Mesenchymal stem cell (in vitro differentiated cells and primary cell): ENCODE measurements around the gene ANO7.

Experiments
- DNase-seq: peaks from one replicate; pipeline ENCODE4 v3.0.0-alpha.2; 2013
- H2AFZ ChIP-seq: one replicate; pipeline ENCODE4 v1.6.1; 2013; ENCODE audit warnings: low read depth, mild to moderate bottlenecking, control low read depth, inconsistent platforms, low read length, moderate library complexity
- H2AK5ac ChIP-seq: 2 replicates; pipeline ENCODE4 v1.6.1; 2013; ENCODE audit warnings: low read length, moderate library complexity, mild to moderate bottlenecking, inconsistent platforms; ENCODE audit not compliant: severe bottlenecking
- H2BK120ac ChIP-seq: one replicate; pipeline ENCODE4 v1.6.1; 2013; ENCODE audit warnings: low read depth, mild to moderate bottlenecking, inconsistent platforms, low read length, moderate library complexity
- H2BK12ac ChIP-seq, 2 experiments: one replicate each; pipeline ENCODE4 v1.6.1; 2013; ENCODE audit warnings: inconsistent platforms in 2 of 2, low read length in 2 of 2, mild to moderate bottlenecking in 2 of 2, moderate library complexity in 2 of 2, control low read depth in 1 of 2
- H2BK15ac ChIP-seq: one replicate; pipeline ENCODE4 v1.6.1; 2013; ENCODE audit warnings: mild to moderate bottlenecking, low read depth, inconsistent platforms; ENCODE audit not compliant: poor library complexity, severe bottlenecking
- H2BK5ac ChIP-seq: 2 replicates; pipeline ENCODE4 v1.6.1; 2013; ENCODE audit warnings: low read depth, mild to moderate bottlenecking, low read length, control low read depth, inconsistent platforms; ENCODE audit not compliant: poor library complexity, severe bottlenecking
- H3K14ac ChIP-seq, 2 experiments: one replicate each; pipeline ENCODE4 v1.6.1; 2013; ENCODE audit warnings: inconsistent platforms in 2 of 2, low read length in 2 of 2, control low read depth in 1 of 2, mild to moderate bottlenecking in 1 of 2, moderate library complexity in 1 of 2
- H3K18ac ChIP-seq, 2 experiments: one replicate each; pipeline ENCODE4 v1.6.1; 2013; ENCODE audit warnings: inconsistent platforms in 2 of 2, low read length in 2 of 2, control low read depth in 1 of 2, low read depth in 1 of 2, mild to moderate bottlenecking in 1 of 2
- H3K23ac ChIP-seq, 2 experiments: one replicate each; pipeline ENCODE4 v1.6.1; 2013; ENCODE audit warnings: inconsistent platforms in 2 of 2, low read length in 2 of 2, mild to moderate bottlenecking in 2 of 2, moderate library complexity in 2 of 2, control low read depth in 1 of 2
- H3K27ac ChIP-seq: 2 replicates; pipeline ENCODE4 v1.5.1; 2013; ENCODE audit warnings: mild to moderate bottlenecking, moderate library complexity, low read length, control low read depth, inconsistent platforms; ENCODE audit not compliant: poor library complexity, severe bottlenecking
- H3K27me3 ChIP-seq, 2 experiments: 2 replicates each; pipeline versions ENCODE4 v1.6.1 to v1.7.0; 2013; ENCODE audit warnings: low read length in 2 of 2, mild to moderate bottlenecking in 2 of 2, moderate library complexity in 2 of 2, control low read depth in 1 of 2, inconsistent platforms in 1 of 2; ENCODE audit not compliant: control insufficient read depth in 1 of 2, insufficient read depth in 1 of 2
- H3K36me3 ChIP-seq, 2 experiments: 2 replicates each; pipeline versions ENCODE4 v1.6.1 to v1.7.0; 2013; ENCODE audit warnings: low read length in 2 of 2, control low read depth in 1 of 2, inconsistent platforms in 1 of 2, low read depth in 1 of 2, mild to moderate bottlenecking in 1 of 2; ENCODE audit not compliant: insufficient read depth in 2 of 2, control insufficient read depth in 1 of 2
- H3K4ac ChIP-seq, 2 experiments: one replicate each; pipeline ENCODE4 v1.6.1; 2013; ENCODE audit warnings: inconsistent platforms in 2 of 2, low read length in 2 of 2, mild to moderate bottlenecking in 2 of 2, moderate library complexity in 2 of 2, control low read depth in 1 of 2, low read depth in 1 of 2
- H3K4me1 ChIP-seq: 2 replicates; pipeline ENCODE4 v1.6.1; 2013; ENCODE audit warnings: low read depth, low read length, control low read depth; ENCODE audit not compliant: control insufficient read depth, insufficient read depth
- H3K4me2 ChIP-seq: 2 replicates; pipeline ENCODE4 v1.6.1; 2013; ENCODE audit warnings: low read length, mild to moderate bottlenecking, inconsistent platforms; ENCODE audit not compliant: poor library complexity, severe bottlenecking
- H3K4me3 ChIP-seq, 2 experiments: 2 replicates each; pipeline versions ENCODE4 v1.5.1 to v1.7.0; 2013; ENCODE audit warnings: low read length in 2 of 2, mild to moderate bottlenecking in 2 of 2, control low read depth in 1 of 2, low read depth in 1 of 2; ENCODE audit not compliant: insufficient read depth in 1 of 2
- H3K79me1 ChIP-seq: replicated peaks from 2 replicates; pipeline ENCODE4 v1.6.1; 2013; ENCODE audit warnings: mild to moderate bottlenecking, control low read depth, low read length, inconsistent platforms; ENCODE audit not compliant: poor library complexity, severe bottlenecking
- H3K9ac ChIP-seq: 2 replicates; pipeline ENCODE4 v1.7.0; 2013; ENCODE audit warnings: mild to moderate bottlenecking, low read length, moderate library complexity
- H3K9me3 ChIP-seq: 2 replicates; pipeline ENCODE4 v1.7.0; 2013; ENCODE audit warnings: mild to moderate bottlenecking, low read length; ENCODE audit not compliant: control insufficient read depth
- H4K8ac ChIP-seq: one replicate; pipeline ENCODE4 v1.6.1; 2013; ENCODE audit warnings: inconsistent platforms, mild to moderate bottlenecking, low read length, moderate library complexity
- H4K91ac ChIP-seq: one replicate; pipeline ENCODE4 v1.6.1; 2013; ENCODE audit warnings: mild to moderate bottlenecking, low read length, inconsistent platforms
- WGBS: methylation state at CpG from one replicate; pipeline ENCODE4 v1.1.7; 2013; ENCODE audit warnings: mixed read lengths; 5-methylcytosine and 5-hydroxymethylcytosine counted together

ANO7 gene

GRCh38 chr2:241185961-241186360 lies 2.5 kb upstream of the ANO7 start:
- Histone ChIP-seq H3K79me1 (no peaks in the 10 kb centered on the region), H2AK5ac (no peak overlapping the region), H2BK12ac (no peak overlapping the region), H4K8ac (no peak overlapping the region), H3K9ac (no peak overlapping the region), H3K27me3 (peaks cover 7 to 22% of the 10 kb centered on the region in 2 experiments), H3K4me1 (peaks cover 3% of the 10 kb centered on the region), H2AFZ (no peak overlapping the region), H3K4me3 (no peak overlapping the region), H3K18ac (no peak overlapping the region), H3K4me2 (no peak overlapping the region), H2BK15ac (no peak overlapping the region), H3K9me3 (no peaks in the 10 kb centered on the region), H3K23ac (no peak overlapping the region), H2BK120ac (no peak overlapping the region), H3K14ac (no peak overlapping the region), H4K91ac (no peak overlapping the region), H3K36me3 (peaks cover 16 to 27% of the 10 kb centered on the region in 2 experiments), H2BK5ac (no peak overlapping the region), H3K27ac (no peak overlapping the region), H3K4ac (no peak overlapping the region)
- no peak for DNase-seq
- 90% methylated on average over 11 of the region's 11 CpGs for WGBS

GRCh38 chr2:241187101-241187917 lies 1.2 kb upstream of the ANO7 start:
- Histone ChIP-seq H3K4me3 (no peak overlapping the region), H3K79me1 (no peaks in the 10 kb centered on the region), H3K4me1 (peaks cover 3% of the 10 kb centered on the region), H2BK12ac (no peak overlapping the region), H3K27me3 (peaks cover 7 to 30% of the 10 kb centered on the region in 2 experiments), H3K14ac (no peak overlapping the region), H3K4me2 (no peak overlapping the region), H3K9me3 (no peaks in the 10 kb centered on the region), H3K4ac (no peak overlapping the region), H3K36me3 (peaks cover 8 to 16% of the 10 kb centered on the region in 2 experiments), H3K9ac (no peak overlapping the region), H4K91ac (no peak overlapping the region), H3K18ac (no peak overlapping the region), H2AFZ (no peak overlapping the region), H2AK5ac (no peak overlapping the region), H4K8ac (no peak overlapping the region), H3K27ac (no peak overlapping the region), H2BK120ac (no peak overlapping the region), H3K23ac (no peak overlapping the region), H2BK15ac (no peak overlapping the region), H2BK5ac (no peak overlapping the region)
- 64% methylated on average over 14 of the region's 14 CpGs for WGBS
- DNase-seq: no peak

DNA sequence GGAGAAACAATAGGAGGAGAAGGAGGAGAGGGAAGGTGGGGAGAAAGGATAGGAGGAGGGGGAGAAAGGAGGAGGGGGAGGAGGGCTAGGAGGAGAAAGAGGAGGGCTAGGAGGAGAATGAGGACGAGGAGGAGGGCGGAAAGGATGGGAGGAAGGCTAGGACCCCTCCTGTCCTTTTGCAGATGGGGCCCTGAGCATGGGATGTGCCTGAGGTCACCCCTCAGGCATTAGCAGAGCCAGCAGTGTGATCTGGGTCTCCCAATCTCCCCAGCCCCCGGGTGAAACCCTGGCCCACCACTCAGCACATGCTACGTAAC lies 601 bp upstream of the ANO7 start:
- Histone ChIP-seq H2AFZ (no peak overlapping the region), H4K91ac (no peak overlapping the region), H3K18ac (no peak overlapping the region), H3K9me3 (no peaks in the 10 kb centered on the region), H3K27me3 (peaks cover 7 to 30% of the 10 kb centered on the region in 2 experiments), H2BK15ac (no peak overlapping the region), H3K23ac (no peak overlapping the region), H2AK5ac (no peak overlapping the region), H3K79me1 (no peaks in the 10 kb centered on the region), H3K4me3 (no peak overlapping the region), H3K27ac (no peak overlapping the region), H3K14ac (no peak overlapping the region), H3K4me1 (peaks cover 3% of the 10 kb centered on the region), H4K8ac (no peak overlapping the region), H3K4me2 (no peak overlapping the region), H2BK12ac (no peak overlapping the region), H3K36me3 (peaks cover 2 to 10% of the 10 kb centered on the region in 2 experiments), H2BK120ac (no peak overlapping the region), H2BK5ac (no peak overlapping the region), H3K9ac (no peak overlapping the region), H3K4ac (no peak overlapping the region)
- DNase-seq: no peak
- WGBS: 63% methylated on average over 4 of the region's 4 CpGs

- Histone ChIP-seq H3K9ac (no peak overlapping the region), H3K27ac (no peak overlapping the region), H3K23ac (no peak overlapping the region), H3K14ac (no peak overlapping the region), H3K36me3 (no peaks in the 10 kb centered on the region), H2BK5ac (no peak overlapping the region), H2AK5ac (no peak overlapping the region), H2AFZ (no peak overlapping the region), H3K4me2 (no peak overlapping the region), H3K4me3 (no peak overlapping the region), H3K18ac (no peak overlapping the region), H3K27me3 (peaks cover 7 to 30% of the 10 kb centered on the region in 2 experiments), H3K4me1 (peaks cover 3% of the 10 kb centered on the region), H3K4ac (no peak overlapping the region), H3K79me1 (no peaks in the 10 kb centered on the region), H4K91ac (no peak overlapping the region), H3K9me3 (no peaks in the 10 kb centered on the region), H4K8ac (no peak overlapping the region), H2BK120ac (no peak overlapping the region), H2BK15ac (no peak overlapping the region), H2BK12ac (no peak overlapping the region)
- WGBS: 94% methylated on average over 32 of the region's 32 CpGs
- no peak for DNase-seq
Measured at GRCh38 chr2:241189093-241189855, 797 bp downstream of the ANO7 start.
